ENCODE data around the gene DGKZ.

- TF ChIP-seq CTCF (IDR thresholded peaks at IDR 0.05; ENCODE audit: low read length): no peak
- no peak for TF ChIP-seq EZH2 (IDR thresholded peaks at IDR 0.05; ENCODE audit: borderline replicate concordance, low read length)
Measured at GRCh38 chr11:46421257-46421880, 74.1 kb downstream of the DGKZ start.
